PC-9 (cell line): Measurements from ENCODE around the gene NUP160. TPM values are rescaled to one million over a fixed set of nuclear protein-coding genes. Genes with fewer than 3 reads are reported as not detected.
"Not testable (repeated sequence)": the region's sequence is repeated elsewhere in the genome, so short reads cannot be mapped to it uniquely, and the experiment has no call there.

Experiments
- BruUV-seq: library from RNA; stranded (reverse); fragments of 400-500 nt; replicated peaks from 2 replicates; lab custom pipeline; 2021; lab: Mats Ljungman, UMichigan
- CTCF ChIA-PET: fragments of 300-600 bp; sonication (Branson Sonifier 250); formaldehyde crosslinking; loops from one replicate; lab custom pipeline; 2022; ENCODE audit warnings: antibody characterized with exemption; lab: Charles Lee
- POLR2A ChIA-PET: fragments of 300-600 bp; sonication (Branson Sonifier 250); formaldehyde crosslinking; loops from one replicate; lab custom pipeline; 2022; ENCODE audit warnings: antibody characterized with exemption; ENCODE audit not compliant: unreplicated experiment; lab: Charles Lee
- DNase-seq, 2 experiments: peaks; one replicate each; pipeline versions ENCODE4 v3.0.0 to v3.0.0-alpha.2; 2015 to 2022; ENCODE audit warnings: mixed read lengths in 1 of 2
- H2AFZ ChIP-seq: fragments of 200-600 bp; sonication (generic); 2 replicates; pipeline ENCODE4 v1.8.1; 2017; ENCODE audit warnings: antibody characterized with exemption
- H3F3A ChIP-seq: fragments of 200-600 bp; sonication (generic); 2 replicates; pipeline ENCODE4 v1.8.1; 2017; ENCODE audit warnings: antibody characterized with exemption, mild to moderate bottlenecking, low read depth; ENCODE audit not compliant: insufficient read depth
- H3K27ac ChIP-seq: fragments of 200-600 bp; sonication (generic); 2 replicates; pipeline ENCODE4 v1.6.1; 2016; ENCODE audit warnings: mixed run types
- H3K27me3 ChIP-seq: fragments of 200-600 bp; sonication (generic); 2 replicates; pipeline ENCODE4 v1.6.1; 2016; ENCODE audit warnings: low read depth, mixed run types; ENCODE audit not compliant: insufficient read depth
- H3K36me3 ChIP-seq: fragments of 200-600 bp; sonication (generic); 2 replicates; pipeline ENCODE4 v1.6.1; 2016; ENCODE audit warnings: low read depth, mixed run types
- H3K4me1 ChIP-seq: fragments of 200-600 bp; sonication (generic); replicated peaks from 2 replicates; pipeline ENCODE4 v1.6.1; 2016; ENCODE audit warnings: mixed run types; ENCODE audit not compliant: insufficient read depth
- H3K4me2 ChIP-seq: fragments of 200-600 bp; sonication (generic); 2 replicates; pipeline ENCODE4 v1.6.1; 2017; ENCODE audit warnings: mixed run types
- H3K4me3 ChIP-seq: fragments of 200-600 bp; sonication (generic); 2 replicates; pipeline ENCODE4 v1.6.1; 2016; ENCODE audit warnings: mixed run types
- H3K79me2 ChIP-seq: fragments of 200-600 bp; sonication (generic); 2 replicates; pipeline ENCODE4 v1.6.1; 2017; ENCODE audit warnings: low read depth, mixed run types
- H3K9me2 ChIP-seq: fragments of 200-600 bp; sonication (generic); 2 replicates; pipeline ENCODE4 v1.8.1; 2017; ENCODE audit warnings: mild to moderate bottlenecking; ENCODE audit not compliant: insufficient read depth
- H3K9me3 ChIP-seq: fragments of 200-600 bp; sonication (generic); 2 replicates; pipeline ENCODE4 v1.8.1; 2016; ENCODE audit warnings: low read depth; ENCODE audit not compliant: insufficient read depth
- H4K20me1 ChIP-seq: fragments of 200-600 bp; sonication (generic); 2 replicates; pipeline ENCODE4 v1.8.1; 2017; ENCODE audit not compliant: insufficient read depth
- CTCF ChIP-seq: fragments of 200-600 bp; sonication (generic); conservative IDR thresholded peaks from 2 replicates; pipeline ENCODE4 v1.6.1; 2017; ENCODE audit warnings: mixed run types, antibody characterized with exemption, mild to moderate bottlenecking, moderate library complexity
- EZH2 ChIP-seq: fragments of 200-600 bp; sonication (generic); IDR thresholded peaks from 2 replicates; pipeline ENCODE4 v1.8.0; 2017; ENCODE audit warnings: antibody characterized with exemption, low read depth
- intact Hi-C: fragments of 100-400 bp; cut with micrococcal nuclease; formaldehyde crosslinking; loops from one replicate; pipeline ENCODE4 v1.10.0; 2022; ENCODE audit not compliant: unreplicated experiment
- total RNA-seq: library from RNA; stranded (reverse); gene quantifications from 2 replicates; pipeline ENCODE4 v1.2.3, GENCODE V29; 2021

The NUP160 gene
- total RNA-seq, 1 experiment from 2014 or later = 73.2 TPM

- no peaks in the 10 kb centered on the region for H4K20me1 ChIP-seq
- H3K27ac ChIP-seq = no peak overlapping the region
- ChIA-PET POLR2A (no interaction called here), CTCF (interaction anchor here (0.6 kb wide), 1 partner anchor 33 kb away, joined by 3 read pairs; no protein-coding TSS in a partner anchor)
- H3K27me3 ChIP-seq = no peaks in the 10 kb centered on the region
- no peaks in the 10 kb centered on the region for H3K9me2 ChIP-seq
- TF ChIP-seq EZH2 (no peak), CTCF (no peak)
- H2AFZ ChIP-seq = no peak overlapping the region; the same call in 1 of the 2 replicates
- no peaks in the 10 kb centered on the region for H3K79me2 ChIP-seq
- H3K36me3 ChIP-seq = no peaks in the 10 kb centered on the region
- no peak overlapping the region for H3K4me3 ChIP-seq
- no TSS peak for BruUV-seq
- no peaks in the 10 kb centered on the region for H3K4me1 ChIP-seq
- no peak overlapping the region for H3K4me2 ChIP-seq
- peak; percentile 32 to 68 for DNase-seq
- H3F3A ChIP-seq = no peaks in the 10 kb centered on the region
- intact Hi-C loops = no loop called here
- no peaks in the 10 kb centered on the region for H3K9me3 ChIP-seq
These were observed 37.9 kb upstream of the NUP160 start for GRCh38 chr11:47886096-47886495.

GRCh38 chr11:47882437-47882836 lies 34.3 kb upstream of the NUP160 start:
- H3K27ac ChIP-seq, H3K4me2 ChIP-seq, H3K79me2 ChIP-seq, DNase-seq, H3K9me3 ChIP-seq, intact Hi-C loops, H3K9me2 ChIP-seq, POLR2A ChIA-PET, H3K4me3 ChIP-seq, H3K4me1 ChIP-seq, CTCF ChIA-PET, BruUV-seq, H2AFZ ChIP-seq, H3K36me3 ChIP-seq, H3F3A ChIP-seq, H4K20me1 ChIP-seq, H3K27me3 ChIP-seq: not testable (repeated sequence)

DNA sequence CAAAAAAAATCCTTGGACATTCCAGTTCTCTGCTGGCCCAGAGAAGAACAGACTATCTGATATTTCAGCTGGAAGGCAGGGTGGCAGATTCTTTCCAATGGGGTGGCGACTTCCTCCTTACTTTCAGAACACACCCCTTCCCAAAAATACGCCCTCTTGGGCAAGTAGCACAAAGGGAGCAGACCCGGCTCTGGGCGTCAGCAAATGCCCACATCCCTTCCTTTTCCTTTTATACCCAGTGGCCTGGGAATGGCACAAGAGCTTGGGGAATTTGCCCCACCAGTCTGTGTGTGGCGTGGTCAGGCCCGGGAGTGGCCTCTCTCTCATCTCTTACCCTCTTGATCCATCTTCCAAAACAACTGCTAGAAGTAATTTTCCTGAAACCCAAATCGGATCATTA lies 33.0 kb upstream of the NUP160 start:
- no peaks in the 10 kb centered on the region for H3F3A ChIP-seq
- no peaks in the 10 kb centered on the region for H3K27me3 ChIP-seq
- DNase-seq = no peak
- peaks cover 4% of the 10 kb centered on the region for H3K9me3 ChIP-seq
- H3K4me2 ChIP-seq = no peak overlapping the region
- H3K4me3 ChIP-seq = no peak overlapping the region
- no peaks in the 10 kb centered on the region for H4K20me1 ChIP-seq
- TF ChIP-seq EZH2 (no peak), CTCF (no peak)
- ChIA-PET POLR2A (no interaction called here), CTCF (interaction anchor here (0.5 to 0.6 kb wide), 2 partner anchors 27 to 56 kb away, joined by 4 to 7 read pairs; no protein-coding TSS in a partner anchor)
- no peak overlapping the region for H2AFZ ChIP-seq
- intact Hi-C loops = no loop called here
- no peaks in the 10 kb centered on the region for H3K4me1 ChIP-seq
- no TSS peak for BruUV-seq
- no peaks in the 10 kb centered on the region for H3K79me2 ChIP-seq
- H3K36me3 ChIP-seq = no peaks in the 10 kb centered on the region
- no peak overlapping the region for H3K27ac ChIP-seq
- H3K9me2 ChIP-seq = no peaks in the 10 kb centered on the region
